Endothelial cell of umbilical vein (primary cell): ENCODE results near the gene B4GALNT1.

Experiments
- CTCF ChIP-seq, 2 donors: IDR thresholded peaks; 1 replicate in 1 of 2; 2 replicates in 1 of 2; pipeline ENCODE4 v1.5.1; 2011; ENCODE audit warnings: low read length in 2 of 2, mild to moderate bottlenecking in 2 of 2, moderate library complexity in 2 of 2, control low read depth in 1 of 2, inconsistent platforms in 1 of 2, low read depth in 1 of 2; ENCODE audit not compliant: insufficient read depth in 1 of 2; ENCODE audit errors: extremely low read depth in 1 of 2
- EZH2 ChIP-seq: IDR thresholded peaks from 2 replicates; pipeline ENCODE4 v1.6.1; 2012; ENCODE audit warnings: borderline replicate concordance, low read depth, mild to moderate bottlenecking, moderate library complexity, low read length, inconsistent platforms; ENCODE audit not compliant: severe bottlenecking
- FOS ChIP-seq: IDR thresholded peaks from 2 replicates; pipeline ENCODE4 v1.6.1; 2011; ENCODE audit warnings: mild to moderate bottlenecking, low read length, moderate library complexity, borderline replicate concordance; ENCODE audit not compliant: insufficient read depth
- GATA2 ChIP-seq: IDR thresholded peaks from 2 replicates; pipeline ENCODE4 v1.7.0; 2011; ENCODE audit warnings: low read depth, mild to moderate bottlenecking, moderate library complexity, mixed read lengths, low read length; ENCODE audit not compliant: insufficient read length, insufficient read depth
- JUN ChIP-seq: IDR thresholded peaks from 2 replicates; pipeline ENCODE4 v1.6.1; 2011; ENCODE audit warnings: borderline replicate concordance, low read depth; ENCODE audit not compliant: insufficient read length, insufficient read depth
- MAX ChIP-seq: IDR thresholded peaks from 2 replicates; pipeline ENCODE4 v1.6.1; 2011; ENCODE audit not compliant: insufficient read depth, insufficient read length
- MYC ChIP-seq: IDR thresholded peaks from one replicate; pipeline ENCODE4 v1.6.1; 2011; ENCODE audit warnings: mild to moderate bottlenecking, low read depth, low read length
- POLR2A ChIP-seq: IDR thresholded peaks from 2 replicates; pipeline ENCODE4 v1.6.1; 2012; ENCODE audit warnings: low read depth, mild to moderate bottlenecking, control low read depth, low read length
- POLR2AphosphoS5 ChIP-seq: IDR thresholded peaks from 2 replicates; pipeline ENCODE4 v1.6.1; 2012; ENCODE audit warnings: low read depth, mild to moderate bottlenecking, control low read depth, low read length, moderate library complexity; ENCODE audit not compliant: insufficient read depth

- TF ChIP-seq MAX (no peak), POLR2A (no peak), CTCF (IDR thresholded peaks at IDR 0.05; ENCODE audit: extremely low read depth in 1 of 2, insufficient read depth in 1 of 2, low read depth in 1 of 2, low read length in 2 of 2) (no peak), POLR2AphosphoS5 (no peak), GATA2 (no peak), EZH2 (no peak), JUN (no peak), MYC (no peak), FOS (no peak)
Observed at GRCh38 chr12:57615637-57616036, 17.4 kb downstream of the B4GALNT1 start.
